Left lung (tissue), 10 donors: Measurements from ENCODE around the gene GPD1. TPM values are rescaled to one million over a fixed set of nuclear protein-coding genes. Genes with fewer than 3 reads are reported as not detected.
"Not testable (repeated sequence)": the region's sequence is repeated elsewhere in the genome, so short reads cannot be mapped to it uniquely, and the experiment has no call there.

ENCODE experiments used
- ATAC-seq: fragments of 200-7000 bp; cut with Tn5 transposase; one replicate; pipeline ENCODE4 v1.9.1; 2020; ENCODE audit warnings: moderate library complexity
- DNase-seq, 4 donors: peaks; one replicate each; pipeline ENCODE4 v3.0.0-alpha.2; 2013 to 2020
- H3K27ac ChIP-seq, 2 donors: fragments of 200-600 bp; sonication (generic) in 1 of 2; one replicate each; pipeline versions ENCODE4 v1.5.0 to v1.8.0; 2020 to 2021
- H3K27me3 ChIP-seq, 2 donors: fragments of 200-600 bp; sonication (generic) in 1 of 2; one replicate each; pipeline versions ENCODE4 v1.5.0 to v1.8.0; 2020 to 2021
- H3K36me3 ChIP-seq, 2 donors: fragments of 200-600 bp; sonication (generic) in 1 of 2; one replicate each; pipeline versions ENCODE4 v1.5.0 to v1.8.0; 2020 to 2021
- H3K4me1 ChIP-seq, 2 donors: fragments of 200-600 bp; one replicate each; pipeline ENCODE4 v1.8.0; 2021
- H3K4me3 ChIP-seq, 2 donors: fragments of 200-600 bp; sonication (generic) in 1 of 2; one replicate each; pipeline versions ENCODE4 v1.5.0 to v1.8.0; 2020 to 2021; ENCODE audit warnings: mild to moderate bottlenecking in 1 of 2
- H3K9me3 ChIP-seq, 2 donors: fragments of 200-600 bp; sonication (generic) in 1 of 2; one replicate each; pipeline versions ENCODE4 v1.5.0 to v1.8.0; 2020 to 2021
- CTCF ChIP-seq, 2 donors: fragments of 200-600 bp; sonication (generic) in 1 of 2; IDR thresholded peaks; one replicate each; pipeline versions ENCODE4 v1.5.0 to v1.8.0; 2021; ENCODE audit warnings: antibody characterized with exemption in 2 of 2
- intact Hi-C, 2 donors: fragments of 100-400 bp; cut with DNase I; formaldehyde crosslinking; loops; one replicate each; pipeline versions ENCODE4 v1.11.2 to v1.14.2; 2022
- polyA plus RNA-seq, 6 donors: library from polyadenylated mRNA; unstranded; fragments of 120-200 nt; gene quantifications; one replicate each; pipeline ENCODE4 v1.2.1, GENCODE V29; 2013; ENCODE audit not compliant: insufficient read length in 6 of 6
- total RNA-seq, 2 donors: library from RNA; stranded (reverse); fragmentation: NEBNext Ultra II Directional; extraction: Animal tissue kit (Norgen Biotek cat#: 25700); gene quantifications; one replicate each; pipeline ENCODE4 v1.2.1, GENCODE V29; 2021
- donor health status: DM: no; HTN: yes; CAD: no.
- donor health status: DM: no; HTN: no; CAD: no.

The GPD1 gene
- total and polyA plus RNA-seq, 8 donors: 0.54 to 8.5 (median 0.74) TPM

- no peaks in the 10 kb centered on the region for H3K4me1 ChIP-seq
- peaks cover 0 to 53% of the 10 kb centered on the region in 2 donors for H3K36me3 ChIP-seq
- ATAC-seq (peak; percentile 89), DNase-seq (no peak)
- intact Hi-C loops: no loop called here
- H3K4me3 ChIP-seq: no peak overlapping the region
- H3K9me3 ChIP-seq: no peaks in the 10 kb centered on the region
- no peak overlapping the region for H3K27ac ChIP-seq
- H3K27me3 ChIP-seq: no peaks in the 10 kb centered on the region
- TF ChIP-seq CTCF (IDR thresholded peaks at IDR 0.05): no peak
Observed at GRCh38 chr12:50142993-50143392, 39.2 kb downstream of the GPD1 start.

- DNase-seq (no peak), ATAC-seq (no peak)
- no peaks in the 10 kb centered on the region for H3K9me3 ChIP-seq
- no peak overlapping the region for H3K27ac ChIP-seq
- no peaks in the 10 kb centered on the region for H3K4me1 ChIP-seq
- H3K36me3 ChIP-seq: peaks cover 0 to 28% of the 10 kb centered on the region in 2 donors
- intact Hi-C loops: no loop called here
- no peaks in the 10 kb centered on the region for H3K27me3 ChIP-seq
- TF ChIP-seq CTCF (IDR thresholded peaks at IDR 0.05): no peak
- no peak overlapping the region for H3K4me3 ChIP-seq
Observed at GRCh38 chr12:50145439-50145838, 41.6 kb downstream of the GPD1 start.

GRCh38 chr12:50147281-50147680, 43.5 kb downstream of the GPD1 start:
- peaks cover 0 to 12% of the 10 kb centered on the region in 2 donors for H3K36me3 ChIP-seq
- DNase-seq: no peak
- no peak overlapping the region for H3K27ac ChIP-seq
- ATAC-seq: no peak
- intact Hi-C loops: no loop called here
- no peak overlapping the region for H3K4me3 ChIP-seq
- TF ChIP-seq CTCF (IDR thresholded peaks at IDR 0.05): no peak
- H3K4me1 ChIP-seq: no peaks in the 10 kb centered on the region
- H3K9me3 ChIP-seq: no peaks in the 10 kb centered on the region
- H3K27me3 ChIP-seq: no peaks in the 10 kb centered on the region

- H3K27me3 ChIP-seq, H3K36me3 ChIP-seq, H3K4me3 ChIP-seq, H3K9me3 ChIP-seq, DNase-seq, H3K4me1 ChIP-seq, H3K27ac ChIP-seq, ATAC-seq, intact Hi-C loops: not testable (repeated sequence)
Observed at GRCh38 chr12:50148011-50148410, 44.2 kb downstream of the GPD1 start.

- Histone ChIP-seq H3K36me3 (no peaks in the 10 kb centered on the region), H3K27ac (no peak overlapping the region), H3K4me3 (no peak overlapping the region), H3K27me3 (no peaks in the 10 kb centered on the region), H3K9me3 (no peaks in the 10 kb centered on the region), H3K4me1 (no peaks in the 10 kb centered on the region)
- no peak for TF ChIP-seq CTCF (IDR thresholded peaks at IDR 0.05)
- ATAC-seq (no peak), DNase-seq (no peak)
- intact Hi-C loops: no loop called here
Observed at GRCh38 chr12:50149311-50149710, 45.5 kb downstream of the GPD1 start.

- DNase-seq (no peak), ATAC-seq (peak; percentile 23)
- no peaks in the 10 kb centered on the region for H3K27me3 ChIP-seq
- H3K4me1 ChIP-seq: no peaks in the 10 kb centered on the region
- H3K4me3 ChIP-seq: no peak overlapping the region
- H3K36me3 ChIP-seq: no peaks in the 10 kb centered on the region
- H3K9me3 ChIP-seq: no peaks in the 10 kb centered on the region
- no peak overlapping the region for H3K27ac ChIP-seq
- TF ChIP-seq CTCF (IDR thresholded peaks at IDR 0.05): no peak
- intact Hi-C loops: no loop called here
Observed at GRCh38 chr12:50151047-50151687, 47.4 kb downstream of the GPD1 start.

- H3K36me3 ChIP-seq, ATAC-seq, H3K9me3 ChIP-seq, H3K27me3 ChIP-seq, DNase-seq, H3K4me1 ChIP-seq, H3K4me3 ChIP-seq, intact Hi-C loops, H3K27ac ChIP-seq: not testable (repeated sequence)
Observed at GRCh38 chr12:50154947-50155346, 51.1 kb downstream of the GPD1 start.
